ENCODE data around the gene PRX.
"Not testable (repeated sequence)": the region's sequence is repeated elsewhere in the genome, so short reads cannot be mapped to it uniquely, and the experiment has no call there.

Gene PRX

DNA sequence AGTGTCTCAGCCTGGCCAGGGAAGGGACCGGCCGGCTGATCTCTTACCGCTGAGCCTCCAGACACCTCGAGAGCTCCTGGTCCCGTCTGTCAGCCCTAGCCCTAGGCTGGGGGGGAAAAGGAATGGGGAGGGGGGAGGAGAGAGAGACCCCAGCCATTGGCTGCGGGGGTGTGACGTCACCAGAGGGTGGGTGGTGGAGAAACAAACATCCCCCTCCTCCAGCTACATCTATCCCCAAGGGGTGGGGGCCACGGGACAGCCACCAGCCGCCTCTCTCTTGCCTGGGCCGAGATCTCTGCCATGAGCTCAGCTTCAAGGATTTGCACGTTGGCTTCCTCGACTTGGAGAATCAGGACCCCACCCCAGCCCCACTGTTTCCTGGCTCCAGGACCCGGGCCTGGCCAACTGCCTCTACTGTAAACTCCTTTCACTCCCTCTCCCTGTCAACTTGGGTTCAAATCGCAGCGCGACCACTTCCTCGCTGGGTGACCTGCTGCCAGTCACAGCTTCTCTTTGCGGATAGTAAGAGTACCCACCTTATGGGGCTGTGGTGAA lies at the start of gene PRX:
Gene PRX, minus strand, starts transcription at position 88 of the 555 bp plus-strand sequence. CDS start 5,446 bp downstream, outside the sequence.
- no peak within 1 kb of the TSS for H3K4me3 ChIP-seq (ENCODE audit: low read depth, low read length)
- DNase-seq (ENCODE audit: low read depth, low spot score): no peak
- in situ Hi-C loops (cut with HindIII; ENCODE audit: low sequenced_read_pairs): no loop called here
- TF ChIP-seq CTCF (IDR thresholded peaks at IDR 0.05; ENCODE audit: low read depth, low read length): no peak

- no peak for TF ChIP-seq CTCF (IDR thresholded peaks at IDR 0.05; ENCODE audit: low read depth, low read length)
- H3K4me3 ChIP-seq (ENCODE audit: low read depth, low read length): no peak overlapping the region
- DNase-seq (ENCODE audit: low read depth, low spot score): no peak
- in situ Hi-C loops (cut with HindIII; ENCODE audit: low sequenced_read_pairs): no loop called here
Observed at GRCh38 chr19:40461669-40462221, 48.6 kb upstream of the PRX start.

DNA sequence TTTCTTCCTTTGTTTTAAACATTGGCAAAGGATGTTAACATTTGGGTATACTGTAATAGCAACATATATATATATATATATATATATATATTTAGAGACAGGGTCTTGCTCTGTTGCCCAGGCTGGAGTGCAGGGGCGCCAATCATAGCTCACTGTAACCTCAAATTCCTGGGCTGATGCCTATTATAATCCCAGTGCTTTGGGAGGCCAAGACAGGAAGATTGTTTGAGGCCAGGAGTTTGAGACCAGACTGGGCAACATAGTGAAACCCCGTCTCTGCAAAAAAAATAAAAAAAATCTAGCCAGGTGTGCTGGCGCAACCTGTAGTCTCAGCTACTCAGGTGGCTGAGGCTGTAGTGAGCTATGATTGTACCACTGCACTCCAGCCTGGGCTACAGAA lies 47.0 kb upstream of the PRX start:
- in situ Hi-C loops (cut with HindIII; ENCODE audit: low sequenced_read_pairs): no loop called here
- no peak for TF ChIP-seq CTCF (IDR thresholded peaks at IDR 0.05; ENCODE audit: low read depth, low read length)
- no peak for DNase-seq (ENCODE audit: low read depth, low spot score)
- H3K4me3 ChIP-seq (ENCODE audit: low read depth, low read length): no peak overlapping the region

DNA sequence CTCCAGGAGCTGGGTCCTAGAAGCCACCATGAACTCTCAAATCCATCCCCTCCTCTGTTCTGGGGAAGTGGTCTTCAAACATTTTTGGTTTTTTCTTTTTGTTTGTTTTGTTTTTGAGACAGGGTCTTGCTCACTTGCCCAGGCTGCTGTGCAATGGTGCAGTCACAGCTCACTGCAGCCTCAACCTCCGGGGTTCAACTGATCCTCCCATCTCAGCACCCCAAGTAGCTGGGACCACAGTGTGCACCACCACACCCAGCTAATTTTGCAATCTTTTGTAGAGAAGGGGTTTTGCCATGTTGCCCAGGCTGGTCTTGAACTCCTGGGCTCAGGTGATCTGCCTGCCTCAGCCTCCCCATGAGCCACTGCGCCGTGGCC lies 45.4 kb upstream of the PRX start:
- no peak for DNase-seq (ENCODE audit: low read depth, low spot score)
- in situ Hi-C loops (cut with HindIII; ENCODE audit: low sequenced_read_pairs): no loop called here
- TF ChIP-seq CTCF (IDR thresholded peaks at IDR 0.05; ENCODE audit: low read depth, low read length): no peak
- no peak overlapping the region for H3K4me3 ChIP-seq (ENCODE audit: low read depth, low read length)

GRCh38 chr19:40457953-40458596 lies 44.9 kb upstream of the PRX start:
- in situ Hi-C loops (cut with HindIII; ENCODE audit: low sequenced_read_pairs): no loop called here
- DNase-seq (ENCODE audit: low read depth, low spot score): no peak
- H3K4me3 ChIP-seq (ENCODE audit: low read depth, low read length): no peak overlapping the region
- no peak for TF ChIP-seq CTCF (IDR thresholded peaks at IDR 0.05; ENCODE audit: low read depth, low read length)

DNA sequence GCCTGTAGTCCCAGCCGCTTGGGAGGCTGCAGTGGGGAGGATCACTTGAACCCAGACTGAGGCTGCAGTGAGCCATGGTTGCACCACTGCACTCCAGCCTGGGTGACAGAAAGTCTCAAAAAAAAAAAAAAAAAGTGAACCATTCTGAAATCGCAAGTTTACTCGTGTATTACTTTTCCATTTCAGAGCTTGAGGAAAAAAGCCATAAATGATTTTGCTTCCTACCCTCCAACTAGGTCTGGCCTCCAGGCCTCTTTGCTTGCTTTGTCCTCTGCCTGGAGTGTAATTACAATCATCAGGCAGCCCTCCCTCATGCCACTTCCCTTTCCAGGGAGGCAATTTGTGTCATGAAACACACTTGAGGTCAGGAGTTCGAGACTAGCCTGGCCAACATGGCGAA lies 43.9 kb upstream of the PRX start:
- in situ Hi-C loops (cut with HindIII; ENCODE audit: low sequenced_read_pairs): no loop called here
- no peak for DNase-seq (ENCODE audit: low read depth, low spot score)
- TF ChIP-seq CTCF (IDR thresholded peaks at IDR 0.05; ENCODE audit: low read depth, low read length): no peak
- no peak overlapping the region for H3K4me3 ChIP-seq (ENCODE audit: low read depth, low read length)

- DNase-seq (ENCODE audit: low read depth, low spot score); in situ Hi-C loops (cut with HindIII; ENCODE audit: low sequenced_read_pairs); H3K4me3 ChIP-seq (ENCODE audit: low read depth, low read length): not testable (repeated sequence)
Observed at GRCh38 chr19:40453943-40454342, 40.8 kb upstream of the PRX start.

Measured in astrocyte of the spinal cord (primary cell).